PC-3 (cell line): ENCODE data around the gene MAST3.

Experiments used
- EZH2 ChIP-seq: fragments of 300-600 bp; sonication (generic); IDR thresholded peaks from one replicate; pipeline ENCODE4 v1.6.1; 2017; ENCODE audit warnings: antibody characterized with exemption, mild to moderate bottlenecking, low read length; ENCODE audit not compliant: unreplicated experiment
- EZH2phosphoT487 ChIP-seq: fragments of 300-600 bp; sonication (generic); IDR thresholded peaks from 2 replicates; pipeline ENCODE4 v1.6.1; 2018; ENCODE audit warnings: mild to moderate bottlenecking, antibody characterized with exemption, low read length, borderline replicate concordance
- TF ChIP-seq, protein P1 (sequence below): fragments of 300-600 bp; sonication (generic); conservative IDR thresholded peaks from 2 replicates; pipeline ENCODE4 v1.5.1; 2017; ENCODE audit warnings: antibody characterized with exemption, low read depth, mild to moderate bottlenecking, low read length

DNA sequence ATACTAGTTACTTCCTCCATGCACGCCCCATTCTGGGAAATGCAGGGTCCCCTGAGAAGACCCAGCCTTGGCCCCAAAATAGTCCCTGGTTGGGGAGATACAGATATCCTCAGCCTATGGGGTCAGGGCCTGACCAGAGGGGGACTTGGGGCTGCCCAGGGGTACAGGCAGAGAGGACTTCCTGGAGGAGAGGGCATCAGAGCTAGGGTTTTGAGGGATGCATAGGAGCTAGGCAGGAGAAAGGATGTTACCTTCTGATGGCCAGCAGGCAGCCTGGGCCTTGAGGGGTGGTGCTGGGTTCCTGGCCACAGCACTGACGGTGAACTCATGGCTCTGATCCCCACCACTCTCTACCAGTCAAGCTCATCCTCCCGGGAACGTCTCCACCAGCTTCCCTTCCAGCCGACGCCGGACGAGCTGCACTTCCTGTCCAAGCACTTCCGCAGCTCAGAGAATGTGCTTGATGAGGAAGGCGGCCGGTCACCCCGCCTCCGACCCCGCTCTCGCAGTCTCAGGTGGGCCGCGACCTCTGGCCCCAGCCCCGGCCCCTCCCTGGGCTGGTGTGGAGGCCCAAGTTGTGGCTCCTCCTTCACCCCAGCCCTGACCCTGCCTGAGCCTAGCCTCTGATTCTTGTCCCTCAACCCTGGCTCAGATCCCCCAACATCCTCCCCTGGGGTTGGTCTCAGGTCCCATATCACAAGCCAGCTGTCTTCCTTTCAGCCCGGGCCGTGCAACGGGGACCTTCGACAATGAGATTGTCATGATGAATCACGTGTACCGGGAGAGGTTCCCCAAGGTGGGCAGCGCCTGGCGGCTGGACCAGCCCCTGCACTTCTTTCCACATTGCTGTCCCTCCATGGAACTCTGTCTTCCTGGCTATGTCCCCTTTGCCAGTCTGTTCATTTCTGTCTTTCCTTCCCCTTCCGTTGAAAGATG lies 25.6 kb downstream of the MAST3 start:
- TF ChIP-seq, protein P1, sequence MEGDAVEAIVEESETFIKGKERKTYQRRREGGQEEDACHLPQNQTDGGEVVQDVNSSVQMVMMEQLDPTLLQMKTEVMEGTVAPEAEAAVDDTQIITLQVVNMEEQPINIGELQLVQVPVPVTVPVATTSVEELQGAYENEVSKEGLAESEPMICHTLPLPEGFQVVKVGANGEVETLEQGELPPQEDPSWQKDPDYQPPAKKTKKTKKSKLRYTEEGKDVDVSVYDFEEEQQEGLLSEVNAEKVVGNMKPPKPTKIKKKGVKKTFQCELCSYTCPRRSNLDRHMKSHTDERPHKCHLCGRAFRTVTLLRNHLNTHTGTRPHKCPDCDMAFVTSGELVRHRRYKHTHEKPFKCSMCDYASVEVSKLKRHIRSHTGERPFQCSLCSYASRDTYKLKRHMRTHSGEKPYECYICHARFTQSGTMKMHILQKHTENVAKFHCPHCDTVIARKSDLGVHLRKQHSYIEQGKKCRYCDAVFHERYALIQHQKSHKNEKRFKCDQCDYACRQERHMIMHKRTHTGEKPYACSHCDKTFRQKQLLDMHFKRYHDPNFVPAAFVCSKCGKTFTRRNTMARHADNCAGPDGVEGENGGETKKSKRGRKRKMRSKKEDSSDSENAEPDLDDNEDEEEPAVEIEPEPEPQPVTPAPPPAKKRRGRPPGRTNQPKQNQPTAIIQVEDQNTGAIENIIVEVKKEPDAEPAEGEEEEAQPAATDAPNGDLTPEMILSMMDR = no peak
- TF ChIP-seq EZH2phosphoT487 (no peak), EZH2 (no peak)
